CD8-positive, alpha-beta memory T cell (primary cell): ENCODE measurements around the gene TBC1D22A. TPM values are rescaled to one million over a fixed set of nuclear protein-coding genes. Genes with fewer than 3 reads are reported as not detected.

Source experiments
- CTCF ChIA-PET: fragments of 350-600 bp; sonication (Branson Sonifier 250); formaldehyde crosslinking; loops from one replicate; lab custom pipeline; 2021; ENCODE audit warnings: antibody characterized with exemption; lab: Charles Lee
- POLR2A ChIA-PET: fragments of 350-600 bp; sonication (Branson Sonifier 250); formaldehyde crosslinking; loops from one replicate; lab custom pipeline; 2021; ENCODE audit warnings: antibody characterized with exemption; lab: Charles Lee
- DNase-seq, 5 donors: peaks; one replicate each; pipeline versions ENCODE4 v3.0.0 to v3.0.0-alpha.2; 2020 to 2022; ENCODE audit warnings: mixed read lengths in 1 of 5
- H3K27ac ChIP-seq: one replicate; pipeline ENCODE4 v1.7.0; 2013; ENCODE audit warnings: low read depth, mild to moderate bottlenecking, low read length, moderate library complexity
- H3K27me3 ChIP-seq: 2 replicates; pipeline ENCODE4 v1.7.0; 2013; ENCODE audit warnings: low read length, mild to moderate bottlenecking; ENCODE audit not compliant: insufficient read depth, poor library complexity, severe bottlenecking
- H3K36me3 ChIP-seq: 2 replicates; pipeline ENCODE4 v1.7.0; 2013; ENCODE audit warnings: mild to moderate bottlenecking, low read length, moderate library complexity; ENCODE audit not compliant: insufficient read depth
- H3K4me1 ChIP-seq: 2 replicates; pipeline ENCODE4 v1.7.0; 2013; ENCODE audit warnings: mild to moderate bottlenecking, low read length, moderate library complexity; ENCODE audit not compliant: insufficient read depth
- H3K4me3 ChIP-seq: 2 replicates; pipeline ENCODE4 v1.7.0; 2013; ENCODE audit warnings: mild to moderate bottlenecking, low read length
- H3K9me3 ChIP-seq: 2 replicates; pipeline ENCODE4 v1.7.0; 2013; ENCODE audit warnings: mild to moderate bottlenecking, low read length
- H3K27ac Mint-ChIP-seq, 8 donors: one replicate each; pipeline ENCODE4 v1.8.0; 2020 to 2021; ENCODE audit warnings: mixed read lengths in 8 of 8, mild to moderate bottlenecking in 6 of 8, inconsistent platforms in 3 of 8, moderate library complexity in 3 of 8
- H3K27me3 Mint-ChIP-seq, 2 donors: one replicate each; pipeline ENCODE4 v1.8.0; 2020 to 2021; ENCODE audit warnings: mixed read lengths in 2 of 2, mild to moderate bottlenecking in 1 of 2, moderate library complexity in 1 of 2
- H3K36me3 Mint-ChIP-seq, 3 donors: one replicate each; pipeline ENCODE4 v1.8.0; 2020 to 2021; ENCODE audit warnings: mixed read lengths in 3 of 3, inconsistent platforms in 1 of 3, mild to moderate bottlenecking in 1 of 3
- H3K4me1 Mint-ChIP-seq, 3 donors: one replicate each; pipeline ENCODE4 v1.8.0; 2020 to 2021; ENCODE audit warnings: mixed read lengths in 3 of 3, inconsistent platforms in 1 of 3, mild to moderate bottlenecking in 1 of 3
- H3K4me3 Mint-ChIP-seq, 7 donors: one replicate each; pipeline ENCODE4 v1.8.0; 2020 to 2021; ENCODE audit warnings: mixed read lengths in 7 of 7, mild to moderate bottlenecking in 6 of 7, moderate library complexity in 4 of 7, inconsistent platforms in 2 of 7
- H3K9me3 Mint-ChIP-seq, 5 donors: one replicate each; pipeline ENCODE4 v1.8.0; 2020 to 2022; ENCODE audit warnings: mixed read lengths in 5 of 5, mild to moderate bottlenecking in 3 of 5, moderate library complexity in 2 of 5, inconsistent platforms in 1 of 5
- polyA plus RNA-seq: library from polyadenylated mRNA; unstranded; fragments of 300-500 nt; fragmentation: Illumina TruSeq; gene quantifications from one replicate; pipeline ENCODE4 v1.2.3, GENCODE V29; 2021
- total RNA-seq, 2 experiments: library from RNA; stranded (reverse); gene quantifications; one replicate each; pipeline ENCODE4 v1.2.3, GENCODE V29; 2021

TBC1D22A gene
- total and polyA plus RNA-seq, 3 experiments from 2014 or later: 26.6 to 34.8 (median 34.0) TPM

GRCh38 chr22:46853191-46853590 lies 90.7 kb downstream of the TBC1D22A start:
- no peaks in the 10 kb centered on the region for H3K9me3 Mint-ChIP-seq

GRCh38 chr22:46854125-46854870 lies 91.8 kb downstream of the TBC1D22A start:
- peaks cover 9 to 50% (median 10%) of the 10 kb centered on the region in 3 donors for H3K36me3 Mint-ChIP-seq
- peak overlapping the region in 1 of 8 donors; percentile 78 for H3K27ac Mint-ChIP-seq
- H3K27ac ChIP-seq: no peak overlapping the region
- no peaks in the 10 kb centered on the region for H3K27me3 ChIP-seq
- H3K4me3 Mint-ChIP-seq: no peak overlapping the region
- H3K36me3 ChIP-seq: no peaks in the 10 kb centered on the region
- H3K9me3 Mint-ChIP-seq: no peaks in the 10 kb centered on the region
- ChIA-PET POLR2A (no interaction called here), CTCF (no interaction called here)
- no peaks in the 10 kb centered on the region for H3K27me3 Mint-ChIP-seq
- peaks cover 39 to 68% (median 68%) of the 10 kb centered on the region in 3 donors for H3K4me1 Mint-ChIP-seq
- H3K4me1 ChIP-seq: no peaks in the 10 kb centered on the region
- no peaks in the 10 kb centered on the region for H3K9me3 ChIP-seq
- no peak overlapping the region for H3K4me3 ChIP-seq
- no peak for DNase-seq

More at GRCh38 chr22:46853191-46853590, 90.7 kb downstream of the TBC1D22A start:
- no peaks in the 10 kb centered on the region for H3K27me3 Mint-ChIP-seq
- no peak overlapping the region for H3K27ac Mint-ChIP-seq
- no peak overlapping the region for H3K27ac ChIP-seq
- no peak overlapping the region for H3K4me3 ChIP-seq
- no peaks in the 10 kb centered on the region for H3K36me3 ChIP-seq
- H3K4me3 Mint-ChIP-seq: no peak overlapping the region
- peaks cover 41 to 76% (median 74%) of the 10 kb centered on the region in 3 donors for H3K4me1 Mint-ChIP-seq
- peaks cover 10 to 58% (median 11%) of the 10 kb centered on the region in 3 donors for H3K36me3 Mint-ChIP-seq
- no peaks in the 10 kb centered on the region for H3K4me1 ChIP-seq
- no peaks in the 10 kb centered on the region for H3K27me3 ChIP-seq
- CTCF ChIA-PET: no interaction called here
- POLR2A ChIA-PET: no interaction called here
- DNase-seq: no peak
- no peaks in the 10 kb centered on the region for H3K9me3 ChIP-seq

- H3K27me3 ChIP-seq: no peaks in the 10 kb centered on the region
- H3K27ac ChIP-seq: no peak overlapping the region
- H3K9me3 ChIP-seq: no peaks in the 10 kb centered on the region
- H3K36me3 ChIP-seq: no peaks in the 10 kb centered on the region
- Mint-ChIP-seq H3K36me3 (peaks cover 5 to 38% (median 5%) of the 10 kb centered on the region in 3 donors), H3K27me3 (no peaks in the 10 kb centered on the region), H3K9me3 (no peaks in the 10 kb centered on the region), H3K27ac (no peak overlapping the region), H3K4me3 (no peak overlapping the region), H3K4me1 (peaks cover 38 to 61% (median 56%) of the 10 kb centered on the region in 3 donors)
- no peaks in the 10 kb centered on the region for H3K4me1 ChIP-seq
- no peak for DNase-seq
- POLR2A ChIA-PET: no interaction called here
- CTCF ChIA-PET: interaction anchor here (1.4 kb wide), 1 partner anchor 10 kb away, joined by 6 read pairs; no protein-coding TSS in a partner anchor
- H3K4me3 ChIP-seq: no peak overlapping the region
Measured at GRCh38 chr22:46855681-46856080, 93.2 kb downstream of the TBC1D22A start.

- no peaks in the 10 kb centered on the region for H3K27me3 Mint-ChIP-seq
- Histone ChIP-seq H3K27me3 (no peaks in the 10 kb centered on the region), H3K9me3 (no peaks in the 10 kb centered on the region), H3K36me3 (no peaks in the 10 kb centered on the region), H3K27ac (no peak overlapping the region), H3K4me3 (no peak overlapping the region), H3K4me1 (no peaks in the 10 kb centered on the region)
- no peaks in the 10 kb centered on the region for H3K9me3 Mint-ChIP-seq
- CTCF ChIA-PET: no interaction called here
- peaks cover 31 to 56% (median 51%) of the 10 kb centered on the region in 3 donors for H3K4me1 Mint-ChIP-seq
- no peak for DNase-seq
- POLR2A ChIA-PET: no interaction called here
- H3K4me3 Mint-ChIP-seq: no peak overlapping the region
- H3K36me3 Mint-ChIP-seq: peaks cover 2 to 30% (median 5%) of the 10 kb centered on the region in 3 donors
- peak overlapping the region in 1 of 8 donors; percentile 61 for H3K27ac Mint-ChIP-seq
Measured at GRCh38 chr22:46856661-46857060, 94.2 kb downstream of the TBC1D22A start.

- Mint-ChIP-seq H3K4me3 (no peak overlapping the region), H3K27me3 (no peaks in the 10 kb centered on the region), H3K27ac (peak overlapping the region in 1 of 8 donors; percentile 61), H3K36me3 (peaks cover 1 to 30% (median 5%) of the 10 kb centered on the region in 3 donors), H3K4me1 (peaks cover 34 to 59% (median 53%) of the 10 kb centered on the region in 3 donors), H3K9me3 (no peaks in the 10 kb centered on the region)
- Histone ChIP-seq H3K36me3 (no peaks in the 10 kb centered on the region), H3K4me3 (no peak overlapping the region), H3K4me1 (no peaks in the 10 kb centered on the region), H3K9me3 (no peaks in the 10 kb centered on the region), H3K27ac (no peak overlapping the region), H3K27me3 (no peaks in the 10 kb centered on the region)
- DNase-seq: no peak
- CTCF ChIA-PET: no interaction called here
- POLR2A ChIA-PET: no interaction called here
Measured at GRCh38 chr22:46857142-46857884, 94.9 kb downstream of the TBC1D22A start.

GRCh38 chr22:46857885-46858143 lies 95.4 kb downstream of the TBC1D22A start:
- H3K27me3 ChIP-seq: no peaks in the 10 kb centered on the region
- H3K27ac Mint-ChIP-seq: no peak overlapping the region
- no peaks in the 10 kb centered on the region for H3K27me3 Mint-ChIP-seq
- no peaks in the 10 kb centered on the region for H3K9me3 Mint-ChIP-seq
- peaks cover 29 to 56% (median 49%) of the 10 kb centered on the region in 3 donors for H3K4me1 Mint-ChIP-seq
- ChIA-PET CTCF (no interaction called here), POLR2A (no interaction called here)
- no peak for DNase-seq
- H3K4me1 ChIP-seq: no peaks in the 10 kb centered on the region
- no peak overlapping the region for H3K27ac ChIP-seq
- H3K36me3 Mint-ChIP-seq: peaks cover 0 to 27% (median 1%) of the 10 kb centered on the region in 3 donors
- no peak overlapping the region for H3K4me3 Mint-ChIP-seq
- no peaks in the 10 kb centered on the region for H3K36me3 ChIP-seq
- H3K9me3 ChIP-seq: no peaks in the 10 kb centered on the region
- no peak overlapping the region for H3K4me3 ChIP-seq

- Mint-ChIP-seq H3K27ac (no peak overlapping the region), H3K9me3 (no peaks in the 10 kb centered on the region), H3K4me1 (peaks cover 27 to 51% (median 48%) of the 10 kb centered on the region in 3 donors), H3K4me3 (no peak overlapping the region), H3K36me3 (peaks cover 0 to 27% (median 1%) of the 10 kb centered on the region in 3 donors), H3K27me3 (no peaks in the 10 kb centered on the region)
- no peaks in the 10 kb centered on the region for H3K36me3 ChIP-seq
- H3K27me3 ChIP-seq: no peaks in the 10 kb centered on the region
- H3K4me3 ChIP-seq: no peak overlapping the region
- POLR2A ChIA-PET: no interaction called here
- no peak for DNase-seq
- no peaks in the 10 kb centered on the region for H3K9me3 ChIP-seq
- CTCF ChIA-PET: no interaction called here
- H3K4me1 ChIP-seq: no peaks in the 10 kb centered on the region
- H3K27ac ChIP-seq: no peak overlapping the region
Measured at GRCh38 chr22:46858181-46858771, 95.8 kb downstream of the TBC1D22A start.

- ChIA-PET POLR2A (no interaction called here), CTCF (no interaction called here)
Measured at GRCh38 chr22:46860562-46860961, 98.1 kb downstream of the TBC1D22A start.

More at GRCh38 chr22:46860562-46860961, 98.1 kb downstream of the TBC1D22A start:
- Mint-ChIP-seq H3K4me1 (peaks cover 15 to 33% (median 30%) of the 10 kb centered on the region in 3 donors), H3K36me3 (peaks cover 0 to 32% (median 6%) of the 10 kb centered on the region in 3 donors), H3K27me3 (no peaks in the 10 kb centered on the region), H3K4me3 (no peak overlapping the region), H3K27ac (peak overlapping the region in 1 of 8 donors; percentile 58), H3K9me3 (no peaks in the 10 kb centered on the region)
- Histone ChIP-seq H3K27ac (no peak overlapping the region), H3K27me3 (no peaks in the 10 kb centered on the region), H3K4me1 (no peaks in the 10 kb centered on the region), H3K36me3 (no peaks in the 10 kb centered on the region), H3K9me3 (no peaks in the 10 kb centered on the region), H3K4me3 (no peak overlapping the region)
- no peak for DNase-seq
